HepG2 (cell line): ENCODE measurements around the gene HEBP1. TPM values are rescaled to one million over a fixed set of nuclear protein-coding genes. Genes with fewer than 3 reads are reported as not detected.

ENCODE experiments used
- ATAC-seq: fragments of 200-7000 bp; cut with Tn5 transposase; 3 replicates; pipeline ENCODE4 v1.9.1; 2020; ENCODE audit warnings: mild to moderate bottlenecking, moderate library complexity
- BruUV-seq: library from RNA; stranded (reverse); fragments of 400-500 nt; replicated peaks from 2 replicates; lab custom pipeline; 2021; lab: Mats Ljungman, UMichigan
- CTCF ChIA-PET: fragments of 300-600 bp; formaldehyde crosslinking; extraction: SDS; loops from one replicate; lab custom pipeline; 2021; ENCODE audit warnings: low total read pairs, inconsistent platforms, low intra/inter-chr PET ratio; lab: Yijun Ruan, JAX
- POLR2A ChIA-PET: fragments of 350-600 bp; sonication (Branson Sonifier 250); formaldehyde crosslinking; loops from one replicate; lab custom pipeline; 2020; ENCODE audit warnings: antibody characterized with exemption, inconsistent platforms; lab: Yijun Ruan, JAX
- DNase-seq: peaks from one replicate; pipeline ENCODE4 v3.0.0-alpha.2; 2015; ENCODE audit warnings: low spot score
- FAIRE-seq: peaks from 3 replicates; lab custom pipeline; 2011; peaks lifted over from hg19 to GRCh38; lab: Jason Lieb, UNC
- H2AFZ ChIP-seq: one replicate; pipeline ENCODE4 v1.6.1; 2011; ENCODE audit warnings: low read length, inconsistent platforms
- H3K27ac ChIP-seq: fragments of 300-600 bp; 3 replicates; pipeline ENCODE4 v1.8.0; 2011; ENCODE audit warnings: mixed run types, mild to moderate bottlenecking, mixed read lengths, low read length, inconsistent platforms; ENCODE audit not compliant: insufficient read depth; ENCODE audit errors: extremely low read length
- H3K27me3 ChIP-seq, 2 experiments: fragments of 200-600 bp in 1 of 2; 2 replicates in 1 of 2; 3 replicates in 1 of 2; pipeline versions ENCODE4 v1.6.0 to v1.8.0; 2011; ENCODE audit warnings: low read length in 2 of 2, mild to moderate bottlenecking in 2 of 2, moderate library complexity in 2 of 2, inconsistent platforms in 1 of 2; ENCODE audit not compliant: insufficient read depth in 2 of 2, control insufficient read depth in 1 of 2
- H3K36me3 ChIP-seq, 2 experiments: fragments of 200-600 bp in 1 of 2; replicated peaks in 1 of 2; 2 replicates in 1 of 2; 3 replicates in 1 of 2; pipeline versions ENCODE4 v1.5.1 to v1.8.0; 2011; ENCODE audit warnings: low read length in 2 of 2, inconsistent platforms in 1 of 2; ENCODE audit not compliant: insufficient read depth in 2 of 2, control insufficient read depth in 1 of 2
- H3K4me1 ChIP-seq: 2 replicates; pipeline ENCODE4 v1.5.1; 2012; ENCODE audit warnings: low read length, inconsistent platforms; ENCODE audit not compliant: insufficient read depth
- H3K4me2 ChIP-seq: 2 replicates; pipeline ENCODE4 v1.6.0; 2011; ENCODE audit warnings: low read depth, low read length, inconsistent platforms
- H3K4me3 ChIP-seq, 3 experiments: fragments of 200-600 bp in 1 of 3; sonication (generic), shearing (Covaris generic) in 1 of 3; replicated peaks in 1 of 3; 2 replicates each; pipeline ENCODE4 v1.5.1; 2011 to 2016; ENCODE audit warnings: low read length in 3 of 3, inconsistent platforms in 2 of 3, low read depth in 2 of 3, mild to moderate bottlenecking in 2 of 3, control low read depth in 1 of 3, mixed read lengths in 1 of 3; ENCODE audit not compliant: insufficient read depth in 1 of 3
- H3K79me2 ChIP-seq: one replicate; pipeline ENCODE4 v1.6.1; 2011; ENCODE audit warnings: low read length, inconsistent platforms; ENCODE audit not compliant: insufficient read depth
- H3K9ac ChIP-seq: 2 replicates; pipeline ENCODE4 v1.6.0; 2011; ENCODE audit warnings: mild to moderate bottlenecking, low read depth, low read length, inconsistent platforms; ENCODE audit not compliant: insufficient read depth
- H3K9me3 ChIP-seq: 2 replicates; pipeline ENCODE4 v1.5.1; 2012; ENCODE audit warnings: mild to moderate bottlenecking, low read length
- H4K20me1 ChIP-seq: 2 replicates; pipeline ENCODE4 v1.6.0; 2011; ENCODE audit warnings: inconsistent platforms, mild to moderate bottlenecking, low read length, moderate library complexity; ENCODE audit not compliant: insufficient read depth
- CAMTA2 ChIP-seq: sonication (generic); formaldehyde crosslinking; IDR thresholded peaks from 2 replicates; pipeline ENCODE4 v1.4.0; 2020; ENCODE audit warnings: mild to moderate bottlenecking, missing genetic modification reagents, borderline replicate concordance
- DDIT3 ChIP-seq: sonication (generic); formaldehyde crosslinking; IDR thresholded peaks from 2 replicates; pipeline ENCODE4 v1.4.0; 2020; ENCODE audit warnings: mild to moderate bottlenecking, missing genetic modification reagents
- MAFF ChIP-seq: IDR thresholded peaks from 2 replicates; pipeline ENCODE4 v1.6.1; 2011; ENCODE audit warnings: low read depth, low read length, improper control_type of control experiment
- PAX8 ChIP-seq: sonication (generic); formaldehyde crosslinking; IDR thresholded peaks from 2 replicates; pipeline ENCODE4 v1.8.0; 2022; ENCODE audit warnings: mild to moderate bottlenecking, missing genetic modification reagents, borderline replicate concordance
- REST ChIP-seq, 2 experiments: IDR thresholded peaks; 2 replicates each; pipeline ENCODE4 v1.6.1; 2011 to 2012; ENCODE audit warnings: low read length in 2 of 2, borderline replicate concordance in 1 of 2, low read depth in 1 of 2, mild to moderate bottlenecking in 1 of 2, moderate library complexity in 1 of 2
- SALL1 ChIP-seq: sonication (generic); formaldehyde crosslinking; IDR thresholded peaks from 2 replicates; pipeline ENCODE4 v1.8.0; 2022; ENCODE audit warnings: mild to moderate bottlenecking, missing genetic modification reagents
- ZFY ChIP-seq: sonication (generic); formaldehyde crosslinking; IDR thresholded peaks from 2 replicates; pipeline ENCODE4 v1.4.0; 2020; ENCODE audit warnings: missing genetic modification reagents
- ZNF142 ChIP-seq: sonication (generic); formaldehyde crosslinking; IDR thresholded peaks from 2 replicates; pipeline ENCODE4 v1.4.0; 2020; ENCODE audit warnings: missing genetic modification reagents
- ZNF225 ChIP-seq: sonication (generic); formaldehyde crosslinking; IDR thresholded peaks from 2 replicates; pipeline ENCODE4 v1.4.0; 2020; ENCODE audit warnings: mild to moderate bottlenecking, missing genetic modification reagents
- ZNF230 ChIP-seq: sonication (generic); formaldehyde crosslinking; IDR thresholded peaks from 2 replicates; pipeline ENCODE4 v1.4.0; 2020; ENCODE audit warnings: mild to moderate bottlenecking, missing genetic modification reagents
- ZNF235 ChIP-seq: sonication (generic); formaldehyde crosslinking; IDR thresholded peaks from 2 replicates; pipeline ENCODE4 v1.8.1; 2023; ENCODE audit warnings: mild to moderate bottlenecking, missing genetic modification reagents, borderline replicate concordance
- ZNF678 ChIP-seq: sonication (generic); formaldehyde crosslinking; IDR thresholded peaks from 2 replicates; pipeline ENCODE4 v1.4.0; 2020; ENCODE audit warnings: mild to moderate bottlenecking, missing genetic modification reagents
- ZNF800 ChIP-seq: sonication (generic); formaldehyde crosslinking; IDR thresholded peaks from 2 replicates; pipeline ENCODE4 v1.4.0; 2020; ENCODE audit warnings: missing genetic modification reagents
- WGBS: methylation state at CpG from one replicate; pipeline ENCODE4 v1.1.6; 2017; ENCODE audit warnings: low lambda C conversion rate; 5-methylcytosine and 5-hydroxymethylcytosine counted together
- in situ Hi-C: cut with HindIII; loops from 2 replicates; pipeline ENCODE4 v1.10.0; 2017; ENCODE audit warnings: low pct_unique_long_range_greater_than_20kb; ENCODE audit not compliant: extremely low pct_ligation_motif_present
- intact Hi-C: fragments of 100-400 bp; cut with micrococcal nuclease; formaldehyde crosslinking; loops from one replicate; pipeline ENCODE4 v1.10.0; 2022; ENCODE audit not compliant: unreplicated experiment
- polyA plus RNA-seq, 8 experiments: library from polyadenylated mRNA; depleted of rRNA in 3 of 8; stranded (reverse) in 7 of 8; unstranded in 1 of 8; fragments of >200 nt; fragmentation: Illumina TruSeq in 4 of 8; extraction: Trizol in 4 of 8; gene quantifications; 2 replicates each; pipeline versions ENCODE4 v1.2.1 to v1.2.3, GENCODE V29; 2011 to 2016; ENCODE audit warnings: low read depth in 4 of 8, missing spikeins in 1 of 8, mixed read lengths in 1 of 8; ENCODE audit not compliant: insufficient read depth in 1 of 8
- total RNA-seq, 5 experiments: library from RNA; depleted of rRNA; stranded (reverse); fragments of >200 nt; fragmentation: Illumina TruSeq; extraction: Trizol; gene quantifications; 2 replicates each; pipeline ENCODE4 v1.2.3, GENCODE V29; 2016; ENCODE audit warnings: low read depth in 1 of 5

Gene HEBP1
- total and polyA plus RNA-seq, 2 of the 13 experiments (the other 11 are each of a cell fraction or from before 2014, with no cell fraction given): 7.8 to 9.4 TPM

GRCh38 chr12:13046964-13047363, 46.9 kb upstream of the HEBP1 start:
- Histone ChIP-seq H3K27me3 (peaks cover 2 to 10% of the 10 kb centered on the region in 2 experiments; a peak in 2 of 5 replicates), H3K27ac (no peak overlapping the region), H4K20me1 (no peaks in the 10 kb centered on the region), H3K9me3 (no peaks in the 10 kb centered on the region), H2AFZ (no peak overlapping the region), H3K4me3 (no peak overlapping the region), H3K79me2 (no peaks in the 10 kb centered on the region), H3K4me2 (no peak overlapping the region), H3K36me3 (no peaks in the 10 kb centered on the region), H3K4me1 (peaks cover 38% of the 10 kb centered on the region), H3K9ac (no peak overlapping the region)
- intact Hi-C loops (no loop called here), in situ Hi-C loops (no loop called here)
- ATAC-seq (no peak), FAIRE-seq (no peak), DNase-seq (no peak)
- CTCF ChIA-PET: no interaction called here
- no TSS peak for BruUV-seq
- POLR2A ChIA-PET: no interaction called here
- WGBS: 88% methylated on average over 1 of the region's 1 CpG
- TF ChIP-seq DDIT3 (CRISPR knock-in tag) (no peak), ZNF800 (no peak), ZFY (no peak), MAFF (no peak), ZNF142 (CRISPR knock-in tag) (no peak), ZNF235 (no peak), ZNF230 (CRISPR knock-in tag) (no peak), PAX8 (CRISPR knock-in tag) (no peak), ZNF678 (CRISPR knock-in tag) (no peak), SALL1 (CRISPR knock-in tag) (no peak), ZNF225 (CRISPR knock-in tag) (no peak), REST (IDR thresholded peaks at IDR 0.05; ENCODE audit: borderline replicate concordance in 1 of 2, low read depth in 1 of 2, low read length in 2 of 2) (no peak), CAMTA2 (CRISPR knock-in tag) (no peak)
